Mucosa of descending colon (tissue), 3 donors: ENCODE measurements around the gene FOXA1. TPM values are rescaled to one million over a fixed set of nuclear protein-coding genes. Genes with fewer than 3 reads are reported as not detected.

ENCODE experiments used
- ATAC-seq: fragments of 200-7000 bp; cut with Tn5 transposase; one replicate; pipeline ENCODE4 v1.9.1; 2020; ENCODE audit warnings: mild to moderate bottlenecking, moderate library complexity
- DNase-seq, 3 donors: peaks; one replicate each; pipeline ENCODE4 v3.0.0-alpha.2; 2020
- H3K36me3 ChIP-seq: fragments of 200-600 bp; one replicate; pipeline ENCODE4 v1.8.0; 2021; ENCODE audit warnings: low read depth, mild to moderate bottlenecking
- H3K4me1 ChIP-seq: fragments of 200-600 bp; one replicate; pipeline ENCODE4 v1.8.0; 2021; ENCODE audit warnings: low read depth, mild to moderate bottlenecking
- H3K4me3 ChIP-seq: fragments of 200-600 bp; one replicate; pipeline ENCODE4 v1.8.0; 2021; ENCODE audit warnings: mild to moderate bottlenecking
- H3K9me3 ChIP-seq: fragments of 200-600 bp; one replicate; pipeline ENCODE4 v1.8.0; 2021; ENCODE audit warnings: mild to moderate bottlenecking
- intact Hi-C, 2 donors: fragments of 100-400 bp; cut with DNase I in 1 of 2; cut with micrococcal nuclease in 1 of 2; formaldehyde crosslinking; loops; one replicate each; pipeline versions ENCODE4 v1.11.0 to v1.11.1; 2022; cut with DNase I, micrococcal nuclease
- total RNA-seq, 3 donors: library from RNA; stranded (reverse); fragmentation: NEBNext Ultra II Directional in 2 of 3; extraction: Animal tissue kit (Norgen Biotek cat#: 25700) in 2 of 3; gene quantifications; one replicate each; pipeline versions ENCODE4 v1.2.1 to v1.2.4, GENCODE V29; 2021 to 2023
- TF ChIP-seq, protein P1 (sequence below): fragments of 200-600 bp; IDR thresholded peaks from one replicate; pipeline ENCODE4 v1.8.0; 2022; ENCODE audit warnings: antibody characterized with exemption, mild to moderate bottlenecking
- donor health status: DM: no; HTN: no; CAD: no; lungs with moderate emphysema.
- donor health status: DM: no; HTN: no; CAD: no.
- donor health status: DM: no; HTN: yes; CAD: no.

FOXA1 gene
- total RNA-seq, 3 donors from 2014 or later = 21.1 to 73.3 (median 64.5) TPM

GRCh38 chr14:37637341-37637740 is 42.3 kb upstream of the FOXA1 start:
- Histone ChIP-seq H3K4me3 (no peak overlapping the region), H3K36me3 (no peaks in the 10 kb centered on the region), H3K9me3 (no peaks in the 10 kb centered on the region), H3K4me1 (no peaks in the 10 kb centered on the region)
- DNase-seq (no peak), ATAC-seq (no peak)
- TF ChIP-seq, protein P1, sequence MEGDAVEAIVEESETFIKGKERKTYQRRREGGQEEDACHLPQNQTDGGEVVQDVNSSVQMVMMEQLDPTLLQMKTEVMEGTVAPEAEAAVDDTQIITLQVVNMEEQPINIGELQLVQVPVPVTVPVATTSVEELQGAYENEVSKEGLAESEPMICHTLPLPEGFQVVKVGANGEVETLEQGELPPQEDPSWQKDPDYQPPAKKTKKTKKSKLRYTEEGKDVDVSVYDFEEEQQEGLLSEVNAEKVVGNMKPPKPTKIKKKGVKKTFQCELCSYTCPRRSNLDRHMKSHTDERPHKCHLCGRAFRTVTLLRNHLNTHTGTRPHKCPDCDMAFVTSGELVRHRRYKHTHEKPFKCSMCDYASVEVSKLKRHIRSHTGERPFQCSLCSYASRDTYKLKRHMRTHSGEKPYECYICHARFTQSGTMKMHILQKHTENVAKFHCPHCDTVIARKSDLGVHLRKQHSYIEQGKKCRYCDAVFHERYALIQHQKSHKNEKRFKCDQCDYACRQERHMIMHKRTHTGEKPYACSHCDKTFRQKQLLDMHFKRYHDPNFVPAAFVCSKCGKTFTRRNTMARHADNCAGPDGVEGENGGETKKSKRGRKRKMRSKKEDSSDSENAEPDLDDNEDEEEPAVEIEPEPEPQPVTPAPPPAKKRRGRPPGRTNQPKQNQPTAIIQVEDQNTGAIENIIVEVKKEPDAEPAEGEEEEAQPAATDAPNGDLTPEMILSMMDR = no peak
- intact Hi-C loops = no loop called here

DNA sequence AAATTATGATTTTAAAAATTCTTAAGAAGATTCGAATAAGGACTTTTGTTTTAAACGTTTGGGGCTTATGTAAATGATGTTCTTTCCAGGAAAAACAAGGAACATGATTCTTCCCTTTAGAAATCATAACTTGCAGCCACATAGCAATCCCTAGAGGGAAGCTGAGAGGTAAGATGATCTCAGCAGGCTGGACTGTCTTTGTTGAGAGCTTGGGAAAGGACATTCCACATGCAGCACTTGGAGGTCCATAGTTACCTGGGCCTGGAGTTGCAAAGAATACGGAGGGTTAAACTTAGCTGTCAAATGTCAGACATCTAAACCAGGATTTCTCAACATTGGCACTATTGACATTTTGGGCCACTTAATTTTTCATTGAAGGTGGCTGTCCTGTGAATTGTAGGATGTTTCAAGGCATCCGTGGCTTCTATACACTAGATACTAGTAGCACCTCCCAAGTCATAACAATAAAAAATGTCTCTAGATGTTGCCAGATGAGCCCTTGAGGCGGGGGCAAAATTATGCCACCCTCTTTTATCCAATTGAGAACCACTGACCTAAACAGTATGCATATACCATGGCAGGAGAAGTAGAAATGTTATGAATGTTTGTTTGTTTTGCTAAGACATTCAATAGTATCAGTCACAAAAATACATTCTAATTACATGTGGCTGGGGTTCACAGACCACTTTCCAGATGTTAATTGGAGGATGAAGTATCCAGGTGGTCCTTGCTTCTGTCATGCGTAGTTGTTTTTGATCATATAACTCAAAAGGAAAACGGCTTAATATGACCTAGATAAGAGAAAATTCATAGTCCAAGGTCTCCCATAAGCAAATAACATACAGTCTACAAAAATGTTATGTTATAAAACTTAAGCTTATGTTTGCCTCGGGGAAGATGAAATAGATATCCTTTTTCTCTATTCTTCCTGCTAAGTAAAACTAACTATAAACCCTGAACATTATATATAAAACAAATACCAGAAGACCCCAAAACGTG is 30.8 kb upstream of the FOXA1 start:
- Histone ChIP-seq H3K9me3 (no peaks in the 10 kb centered on the region), H3K36me3 (no peaks in the 10 kb centered on the region), H3K4me1 (no peaks in the 10 kb centered on the region), H3K4me3 (no peak overlapping the region)
- TF ChIP-seq, protein P1 = no peak
- ATAC-seq (no peak), DNase-seq (no peak)
- intact Hi-C loops = no loop called here

GRCh38 chr14:37623971-37624370 is 28.9 kb upstream of the FOXA1 start:
- Histone ChIP-seq H3K4me3 (no peak overlapping the region), H3K36me3 (no peaks in the 10 kb centered on the region), H3K9me3 (no peaks in the 10 kb centered on the region), H3K4me1 (no peaks in the 10 kb centered on the region)
- ATAC-seq (no peak), DNase-seq (no peak)
- intact Hi-C loops = no loop called here
- TF ChIP-seq, protein P1 = no peak

DNA sequence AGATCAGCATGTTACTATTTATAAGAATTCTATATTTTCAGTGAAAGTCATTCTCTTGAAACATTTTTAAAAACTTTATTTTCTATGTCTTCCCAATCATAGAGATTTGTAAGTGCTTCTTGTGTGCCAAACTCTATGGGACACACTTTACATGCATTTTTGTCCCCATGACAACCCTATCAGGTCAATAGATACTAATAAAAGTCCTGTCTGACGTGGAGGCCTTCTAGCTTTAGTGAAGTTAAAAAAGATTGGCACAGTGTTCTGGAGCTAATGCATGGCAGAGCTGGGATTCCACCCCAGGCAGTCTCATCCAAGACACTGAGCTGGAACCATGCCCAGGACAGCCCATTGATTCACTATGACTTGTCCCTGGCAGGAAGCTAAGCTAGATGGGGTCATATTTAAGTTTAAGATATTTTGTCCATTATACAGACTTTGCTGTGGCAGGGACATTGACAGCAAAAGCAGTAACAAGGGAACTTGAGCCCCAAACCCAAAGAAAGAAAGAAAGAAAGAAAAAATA is 28.4 kb upstream of the FOXA1 start:
- intact Hi-C loops = no loop called here
- Histone ChIP-seq H3K9me3 (no peaks in the 10 kb centered on the region), H3K36me3 (no peaks in the 10 kb centered on the region), H3K4me3 (no peak overlapping the region), H3K4me1 (no peaks in the 10 kb centered on the region)
- TF ChIP-seq, protein P1 = no peak
- DNase-seq = peak in 1 of 3 donors; percentile 4
- ATAC-seq = no peak

DNA sequence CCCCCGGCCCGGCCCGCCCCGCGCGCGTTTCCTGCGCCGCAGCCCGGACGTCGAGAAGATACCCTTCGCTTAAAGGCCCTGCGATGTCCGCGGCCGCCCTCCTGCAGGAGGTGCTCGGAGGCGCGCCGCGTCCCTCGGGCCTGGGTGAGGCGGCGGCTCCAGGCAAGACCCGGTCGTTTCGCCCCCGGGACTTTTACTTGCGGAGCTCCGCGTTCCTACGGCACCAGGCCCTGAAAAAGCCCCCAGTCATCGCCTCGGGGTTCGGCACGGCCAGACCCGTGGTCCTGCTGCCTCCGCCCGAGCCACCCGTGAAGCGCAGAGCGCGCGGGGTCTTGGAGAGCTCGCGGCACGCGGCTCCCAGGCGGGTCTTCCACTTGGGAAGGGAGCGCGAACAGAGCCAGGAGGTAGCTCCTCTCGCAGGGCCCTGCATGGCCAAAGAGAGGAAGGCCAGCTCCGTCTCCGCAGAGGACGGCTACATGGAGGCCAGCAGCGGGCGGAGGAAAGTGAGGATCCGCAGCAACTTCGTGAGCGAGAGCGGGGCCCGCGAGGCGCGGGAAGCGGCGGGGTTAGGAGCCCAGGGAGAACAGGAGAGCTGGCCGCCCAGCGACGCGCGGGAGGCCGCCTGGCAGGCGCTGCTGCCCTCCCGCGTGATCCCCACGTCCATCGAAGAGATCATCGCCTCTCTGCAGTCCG is 27.3 kb upstream of the FOXA1 start:
- intact Hi-C loops = no loop called here
- Histone ChIP-seq H3K4me3 (no peak overlapping the region), H3K9me3 (no peaks in the 10 kb centered on the region), H3K36me3 (no peaks in the 10 kb centered on the region), H3K4me1 (no peaks in the 10 kb centered on the region)
- TF ChIP-seq, protein P1 = no peak
- DNase-seq = no peak
- ATAC-seq = no peak
